GM21619 (cell line): ENCODE measurements around the gene USP6.
"Not testable (repeated sequence)": the region's sequence is repeated elsewhere in the genome, so short reads cannot be mapped to it uniquely, and the experiment has no call there.

Experiments used
- ATAC-seq: cut with Tn5 transposase; IDR thresholded peaks from one replicate; pipeline ENCODE4 v1.9.1; 2021; ENCODE audit not compliant: unreplicated experiment

Gene USP6

DNA sequence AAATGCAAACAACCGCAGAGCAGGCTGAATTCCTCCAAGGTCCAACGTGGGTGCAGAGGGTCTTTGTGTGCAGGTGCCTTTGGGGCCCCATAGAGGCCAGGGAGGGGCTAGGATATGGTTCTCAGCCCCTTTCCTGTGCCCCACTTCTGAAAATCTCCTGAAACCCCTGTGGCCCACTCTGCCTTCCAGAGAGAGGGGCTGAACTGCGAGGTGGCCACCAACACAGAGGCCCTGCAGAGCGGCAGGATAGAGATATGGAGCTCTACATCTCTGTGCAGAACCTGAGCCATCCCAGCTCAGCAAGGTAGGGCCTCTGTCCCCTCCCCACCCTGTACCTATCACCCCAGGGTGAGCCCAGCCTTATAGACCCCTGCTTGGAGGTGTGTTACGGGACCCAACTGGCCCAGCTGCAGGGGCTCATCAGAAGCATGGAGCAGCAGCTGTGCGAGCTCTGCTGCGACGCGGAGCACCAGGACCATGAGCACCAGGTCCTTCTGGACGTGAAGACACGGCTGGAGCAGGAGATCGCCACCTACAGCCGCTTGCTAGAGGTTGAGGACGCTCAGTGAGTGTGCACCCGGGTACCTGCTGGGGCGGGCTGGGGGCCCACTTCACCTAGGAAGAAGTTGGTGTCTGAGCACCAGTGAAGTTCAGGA lies 5.5 kb downstream of the USP6 start:
- no peak for ATAC-seq

DNA sequence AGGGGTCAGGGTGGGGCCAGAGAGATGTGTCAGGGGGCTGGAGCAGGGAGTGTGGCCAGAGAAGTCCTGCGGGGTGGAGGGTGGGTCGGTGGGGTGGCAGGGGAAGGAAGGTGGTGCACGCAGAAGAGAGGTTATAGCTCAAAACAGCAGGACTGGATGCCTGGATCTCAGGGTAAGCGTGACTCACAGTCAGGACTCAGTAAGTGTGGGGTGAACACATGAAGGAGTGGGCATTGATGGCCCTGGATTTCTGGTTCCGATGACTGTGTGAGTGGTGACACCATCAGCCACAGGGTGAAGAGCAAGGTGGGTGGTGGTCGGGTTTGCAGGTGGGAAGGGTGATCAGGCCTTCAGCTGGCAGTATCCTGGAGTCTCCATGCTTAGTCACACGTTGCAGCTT lies 6.2 kb downstream of the USP6 start:
- not testable (repeated sequence) for ATAC-seq

DNA sequence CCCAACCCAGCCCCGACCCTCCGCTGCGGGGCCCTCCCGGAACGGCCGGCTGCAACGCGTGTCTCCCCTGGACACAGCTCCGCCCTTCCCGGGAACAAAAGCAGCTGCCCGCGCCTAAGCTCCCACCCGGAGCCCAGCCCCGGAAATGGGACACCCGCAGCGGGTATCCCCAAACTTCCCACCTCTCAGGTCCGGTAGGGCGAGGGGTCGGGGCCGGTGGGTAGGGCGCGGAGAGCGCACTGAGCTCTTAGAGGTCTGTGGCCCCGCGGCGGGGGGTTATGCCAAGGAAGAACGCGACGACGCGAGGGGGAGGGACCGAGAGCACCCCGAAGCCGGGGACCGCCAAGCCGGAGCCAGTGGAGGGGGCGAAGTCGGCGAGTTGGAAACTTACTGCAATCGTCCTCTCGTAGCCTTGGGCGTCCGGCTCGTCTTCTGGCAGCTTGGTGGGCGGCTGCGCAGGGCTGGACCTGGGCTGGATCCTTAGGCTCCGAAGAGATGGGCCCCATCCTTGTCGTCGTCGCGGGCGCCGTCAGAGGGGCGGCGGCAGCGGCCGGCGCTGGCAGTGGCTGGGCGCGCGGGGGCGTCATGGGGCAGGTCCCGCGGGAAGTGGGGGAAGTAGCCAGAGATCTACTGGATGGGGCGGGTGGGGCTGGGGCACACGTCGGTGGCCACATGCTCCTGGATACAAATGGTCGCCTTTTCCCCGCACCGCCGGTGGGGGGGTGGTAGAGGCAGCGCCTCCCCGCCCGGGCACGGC lies 6.9 kb downstream of the USP6 start:
- ATAC-seq: no peak

DNA sequence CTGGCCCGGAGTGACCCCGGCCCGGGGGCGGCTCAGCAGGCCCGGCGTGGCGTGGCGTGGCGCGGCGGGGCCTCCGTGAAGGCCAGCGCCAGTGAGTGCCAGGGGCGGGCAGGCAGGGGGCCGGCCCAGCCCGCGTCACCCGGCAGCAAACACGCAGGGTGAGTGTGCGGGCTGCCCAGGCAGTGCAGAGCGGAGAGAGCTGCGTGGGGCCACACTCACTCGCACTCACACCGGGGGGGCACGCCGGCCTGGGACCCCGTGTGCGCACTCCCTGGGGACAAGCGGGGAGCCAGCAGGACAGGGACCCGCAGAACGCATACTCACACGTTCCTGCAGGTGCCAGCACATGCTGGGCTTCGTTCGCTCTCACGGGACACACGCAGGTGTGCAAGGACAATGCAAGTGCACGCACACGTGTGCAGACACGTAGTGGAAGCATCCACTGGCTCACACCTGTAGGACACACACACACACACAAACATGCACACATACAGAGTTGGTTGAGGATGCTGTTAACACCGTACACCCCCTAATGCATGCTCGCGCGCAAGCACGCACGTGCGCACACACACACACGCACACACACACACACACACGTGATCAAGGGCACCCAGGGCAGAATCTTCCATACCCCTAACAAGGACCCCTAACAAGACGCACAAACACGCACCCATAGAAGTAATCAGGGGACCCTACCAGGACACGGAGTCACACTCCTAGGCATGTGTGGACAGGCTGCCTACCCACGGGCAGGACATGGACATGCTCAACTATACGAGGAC lies 7.7 kb downstream of the USP6 start:
- no peak for ATAC-seq

DNA sequence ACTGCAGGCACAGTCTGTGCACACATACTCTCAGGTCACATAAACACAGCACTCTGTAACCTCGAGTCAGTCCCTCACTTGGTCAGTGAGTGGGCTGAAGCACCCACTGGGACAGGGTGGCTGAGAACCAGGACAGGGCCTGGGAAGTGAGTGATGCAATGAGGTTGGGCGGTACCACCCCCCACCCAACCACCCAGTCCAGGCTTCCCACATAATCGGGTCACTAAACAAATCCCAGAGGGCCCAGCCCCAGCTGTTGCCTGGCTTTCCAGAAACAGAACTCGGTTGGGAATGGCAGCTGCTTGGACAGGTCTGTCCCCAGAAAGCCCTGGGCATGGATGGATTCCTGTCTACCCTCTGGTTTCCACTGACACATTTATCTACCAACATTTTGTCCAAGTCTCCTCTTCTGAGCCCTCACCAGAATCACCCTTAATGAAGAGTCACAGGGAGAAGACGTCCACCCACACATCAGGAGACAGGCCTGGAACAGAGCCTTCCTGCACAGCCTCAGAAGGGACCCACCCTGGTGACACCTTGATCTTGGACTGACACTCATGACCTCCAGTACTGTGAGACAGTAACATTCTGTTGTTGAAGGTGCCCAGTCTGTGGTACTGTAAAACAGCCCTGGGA lies 8.4 kb downstream of the USP6 start:
- ATAC-seq: not testable (repeated sequence)

DNA sequence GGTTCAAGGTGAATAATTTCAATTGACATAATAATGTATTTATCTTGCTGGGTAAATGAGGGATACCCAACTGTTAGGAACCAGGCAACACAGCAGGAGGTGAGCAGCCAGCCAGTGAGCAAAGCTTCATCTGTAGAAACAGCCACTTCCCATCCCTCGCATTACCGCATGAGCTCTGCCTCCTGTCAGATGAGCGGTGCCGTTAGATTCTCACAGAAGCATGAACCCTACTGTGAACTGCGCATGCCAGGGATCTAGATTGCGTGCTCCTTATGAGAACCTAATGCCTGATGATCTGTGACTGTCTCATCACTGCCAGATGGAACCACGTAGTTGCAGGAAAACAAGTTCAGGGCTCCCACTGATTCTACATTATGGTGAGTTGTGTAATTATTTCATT lies 9.1 kb downstream of the USP6 start:
- not testable (repeated sequence) for ATAC-seq

DNA sequence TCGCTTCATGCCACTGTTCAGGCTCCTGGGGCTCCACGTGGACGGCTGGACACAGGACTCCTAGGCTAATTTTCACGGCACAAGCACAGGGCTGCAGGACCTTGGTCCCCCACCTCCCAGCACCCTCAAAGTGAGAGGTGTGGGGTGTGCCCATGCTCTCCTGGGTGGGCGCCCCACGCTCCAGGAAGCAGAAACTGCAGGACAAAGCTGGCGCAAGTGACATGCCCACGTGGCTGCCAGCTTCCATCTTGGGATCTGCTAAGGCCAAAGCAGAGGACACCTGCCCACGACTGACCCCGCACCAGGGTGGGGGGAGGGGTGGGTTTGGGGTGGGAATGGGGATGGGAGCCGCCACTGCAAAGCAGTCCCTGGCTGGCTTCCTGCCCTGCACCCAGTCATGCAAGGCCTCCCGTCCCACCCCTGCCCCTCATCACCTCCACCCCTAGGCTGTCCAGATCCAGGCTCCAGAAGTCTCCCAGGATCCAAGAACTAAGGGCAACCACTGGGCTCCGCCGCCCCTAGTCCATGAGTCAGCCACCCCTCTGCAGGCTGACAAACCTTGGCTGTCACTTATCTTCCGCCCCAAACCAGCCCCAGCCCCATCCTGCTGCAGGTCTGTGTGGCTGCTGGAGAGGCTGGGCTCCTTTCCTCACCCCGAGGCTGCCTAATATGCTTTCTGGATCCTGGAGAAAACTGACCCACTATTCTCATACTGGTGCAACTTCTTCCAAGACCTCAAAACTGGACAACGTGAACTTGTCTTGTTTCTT lies 11.1 kb downstream of the USP6 start:
- no peak for ATAC-seq

DNA sequence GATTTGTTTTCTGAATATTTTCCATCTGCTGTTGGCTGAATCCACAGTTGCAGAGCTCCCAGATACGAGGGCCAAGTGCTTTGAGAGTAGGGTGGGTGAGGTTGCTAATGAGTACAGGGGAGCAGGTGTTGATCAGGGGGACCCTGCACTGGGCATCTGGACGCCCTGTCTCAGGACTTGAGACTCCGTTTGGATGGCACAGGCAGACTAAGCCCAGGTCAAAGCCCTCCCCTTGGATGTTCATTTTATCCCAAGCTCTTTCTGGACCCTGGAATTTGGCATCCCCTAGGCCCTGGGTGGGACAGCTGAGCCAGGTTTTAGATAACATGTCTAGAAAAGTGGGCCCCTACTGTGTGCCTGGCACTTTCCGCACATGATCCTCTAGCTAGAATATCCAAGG lies 12.1 kb downstream of the USP6 start:
- ATAC-seq: no peak

DNA sequence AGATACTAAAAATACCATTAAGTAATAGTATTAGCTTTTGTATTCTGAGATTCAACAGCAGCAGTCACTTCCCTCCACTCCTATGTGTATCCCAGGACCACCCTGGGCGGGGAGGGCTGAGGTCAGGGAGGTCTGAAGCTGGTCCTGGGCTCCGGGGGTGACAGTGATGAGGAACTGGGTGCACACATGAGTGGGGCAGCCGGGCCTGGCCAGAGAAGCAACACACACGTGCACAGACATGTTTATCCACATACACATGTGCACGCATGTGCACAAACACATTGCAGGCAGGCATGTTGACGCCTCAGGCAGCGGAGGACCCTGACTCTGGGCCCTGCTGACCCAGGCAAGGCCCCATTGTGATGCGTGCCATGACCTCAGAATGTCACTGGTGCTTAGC lies 12.6 kb downstream of the USP6 start:
- not testable (repeated sequence) for ATAC-seq

DNA sequence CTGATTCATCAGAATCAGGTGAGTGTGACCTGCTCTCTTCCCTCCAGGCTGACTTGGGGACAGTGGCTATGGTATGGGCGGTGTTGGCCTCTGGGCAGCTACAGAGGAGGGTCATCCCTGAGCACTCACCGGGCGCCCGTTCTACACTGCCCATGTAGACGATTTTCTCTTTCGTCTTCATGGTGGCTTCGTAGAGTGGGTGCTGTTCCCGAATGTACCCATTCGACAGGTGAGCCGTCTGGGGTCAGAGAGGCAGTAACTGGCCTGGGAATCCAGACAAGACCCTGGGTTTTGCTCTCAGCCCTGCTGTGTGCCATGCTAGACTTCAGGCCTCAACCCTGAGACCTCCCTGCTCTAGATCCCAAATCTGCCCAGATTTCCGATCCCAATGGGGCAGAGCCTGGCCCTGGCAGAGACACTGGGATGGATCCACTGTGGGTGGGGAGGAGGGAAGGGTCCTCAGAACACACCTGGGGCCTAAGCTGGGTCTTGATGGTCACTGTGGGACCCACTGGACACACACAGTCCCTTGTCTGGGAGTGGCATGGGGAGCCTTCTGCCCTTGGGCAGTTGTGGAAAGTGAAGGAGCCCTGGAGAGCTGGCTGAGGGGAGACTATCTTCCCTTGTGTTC lies 13.2 kb downstream of the USP6 start:
- ATAC-seq: no peak

DNA sequence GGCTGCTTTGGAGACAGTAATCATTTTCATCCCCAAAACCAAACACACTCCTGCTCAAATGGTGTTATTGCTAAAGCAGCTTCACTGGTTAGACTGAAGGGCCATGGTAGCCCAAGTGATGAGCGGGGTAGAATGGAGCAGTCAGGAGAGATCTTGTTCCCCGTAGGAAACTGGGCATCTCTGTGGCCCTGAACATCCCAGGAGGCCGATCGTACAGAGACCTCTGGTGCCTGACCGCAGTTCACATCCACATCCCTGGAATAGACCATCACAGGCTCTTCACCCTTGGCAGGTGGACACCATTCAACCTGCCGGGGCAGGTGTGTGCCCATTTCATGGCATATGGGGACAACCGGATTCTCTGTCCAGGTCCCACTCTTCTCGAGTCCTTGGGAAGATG lies 13.9 kb downstream of the USP6 start:
- ATAC-seq: not testable (repeated sequence)

DNA sequence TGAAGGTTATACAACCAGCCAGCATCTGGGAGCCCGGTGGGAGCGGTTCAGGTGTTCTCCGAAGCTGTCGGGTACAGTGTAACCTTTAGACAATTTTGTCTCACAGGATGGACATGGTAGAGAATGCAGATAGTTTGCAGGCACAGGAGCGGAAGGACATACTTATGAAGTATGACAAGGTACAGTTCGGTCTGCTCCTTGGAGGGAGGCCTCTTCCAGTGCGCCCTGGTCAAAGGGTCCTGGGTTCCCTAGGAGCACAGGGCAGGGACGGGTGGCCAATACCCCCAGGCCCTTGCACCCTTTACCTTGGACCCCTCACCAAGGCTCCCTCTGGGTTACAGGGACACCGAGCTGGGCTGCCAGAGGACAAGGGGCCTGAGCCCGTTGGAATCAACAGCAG lies 14.4 kb downstream of the USP6 start:
- not testable (repeated sequence) for ATAC-seq

DNA sequence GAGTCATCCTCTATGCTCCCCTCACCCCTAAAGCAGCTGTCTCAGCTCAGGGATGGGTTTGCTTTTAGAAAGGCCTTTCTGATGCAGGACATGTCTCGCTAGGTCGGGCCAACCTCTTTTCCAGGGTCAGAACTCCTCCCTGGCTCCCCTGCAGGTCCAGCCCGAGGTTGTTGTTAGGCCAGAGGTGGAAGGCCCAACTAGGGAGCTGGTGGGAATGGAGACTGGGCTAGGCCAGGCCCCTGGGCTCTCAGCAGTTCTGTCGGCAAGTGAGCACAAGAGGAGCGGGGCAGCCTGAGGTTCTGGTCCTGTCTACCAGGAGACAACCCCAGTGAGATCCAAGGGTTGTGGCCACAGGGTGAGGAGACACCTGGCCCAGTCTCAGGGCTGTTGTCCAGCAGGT lies 14.9 kb downstream of the USP6 start:
- ATAC-seq: not testable (repeated sequence)

DNA sequence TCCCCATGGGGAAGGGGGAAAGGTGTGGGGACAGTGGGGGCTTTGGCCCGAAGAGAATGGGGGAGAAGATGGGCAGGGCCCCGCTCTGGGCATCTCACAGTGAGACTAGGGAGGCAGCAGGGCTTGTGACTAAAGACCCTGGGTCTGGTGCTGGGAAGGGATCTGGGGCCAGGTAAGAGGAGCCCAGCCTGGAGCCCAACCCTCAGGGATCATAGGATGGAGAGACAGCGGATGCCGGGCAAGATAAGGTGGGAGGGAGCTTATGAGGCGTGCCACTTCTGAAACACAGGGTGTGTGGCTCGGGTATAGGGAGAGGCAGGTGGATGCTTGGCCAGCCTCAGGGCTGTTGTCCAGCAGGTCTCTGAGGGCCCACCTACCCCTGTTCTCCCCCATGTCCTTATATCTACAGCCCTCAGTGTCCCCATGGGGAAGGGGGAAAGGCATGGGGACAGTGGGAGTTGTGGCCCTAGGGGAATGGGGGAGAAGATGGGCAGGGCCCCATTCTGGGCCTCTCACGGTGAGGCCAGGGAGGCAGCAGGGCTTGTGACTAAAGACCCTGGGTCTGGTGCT lies 15.4 kb downstream of the USP6 start:
- no peak for ATAC-seq

DNA sequence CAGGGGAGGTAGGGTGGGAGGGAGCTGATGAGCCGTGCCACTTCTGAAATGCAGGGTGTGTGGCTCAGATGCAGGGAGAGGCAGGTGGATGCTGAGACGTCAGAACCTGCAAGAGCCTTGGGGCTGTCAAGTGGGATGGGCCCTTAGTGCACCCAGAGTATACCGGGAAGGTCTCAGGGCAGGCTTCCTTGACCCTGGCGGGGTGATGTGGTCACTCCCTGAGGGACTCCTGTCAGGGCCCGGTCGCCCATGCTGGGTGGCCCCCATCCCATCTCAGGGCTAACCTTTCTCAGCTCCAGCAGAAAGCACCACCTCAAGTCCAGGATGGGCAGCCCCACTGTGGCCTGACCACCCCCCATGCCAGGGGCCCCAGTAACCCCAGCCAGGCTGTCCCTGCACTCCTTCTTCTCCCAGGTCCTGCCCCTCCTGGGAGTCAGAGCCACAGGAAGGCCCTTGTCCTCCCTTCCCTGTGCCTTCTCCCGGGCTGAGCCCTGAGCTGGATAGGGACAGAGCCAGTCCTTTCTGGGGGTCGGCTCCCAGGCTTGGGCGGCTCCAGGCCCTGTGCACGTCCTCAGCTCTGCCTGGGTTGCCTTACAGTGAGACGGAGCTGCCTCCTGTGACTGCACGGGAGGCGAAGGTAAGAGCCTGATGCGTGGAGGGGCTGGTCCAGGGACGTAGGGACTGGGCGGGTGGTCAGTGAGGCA lies 16.1 kb downstream of the USP6 start:
- not testable (repeated sequence) for ATAC-seq

DNA sequence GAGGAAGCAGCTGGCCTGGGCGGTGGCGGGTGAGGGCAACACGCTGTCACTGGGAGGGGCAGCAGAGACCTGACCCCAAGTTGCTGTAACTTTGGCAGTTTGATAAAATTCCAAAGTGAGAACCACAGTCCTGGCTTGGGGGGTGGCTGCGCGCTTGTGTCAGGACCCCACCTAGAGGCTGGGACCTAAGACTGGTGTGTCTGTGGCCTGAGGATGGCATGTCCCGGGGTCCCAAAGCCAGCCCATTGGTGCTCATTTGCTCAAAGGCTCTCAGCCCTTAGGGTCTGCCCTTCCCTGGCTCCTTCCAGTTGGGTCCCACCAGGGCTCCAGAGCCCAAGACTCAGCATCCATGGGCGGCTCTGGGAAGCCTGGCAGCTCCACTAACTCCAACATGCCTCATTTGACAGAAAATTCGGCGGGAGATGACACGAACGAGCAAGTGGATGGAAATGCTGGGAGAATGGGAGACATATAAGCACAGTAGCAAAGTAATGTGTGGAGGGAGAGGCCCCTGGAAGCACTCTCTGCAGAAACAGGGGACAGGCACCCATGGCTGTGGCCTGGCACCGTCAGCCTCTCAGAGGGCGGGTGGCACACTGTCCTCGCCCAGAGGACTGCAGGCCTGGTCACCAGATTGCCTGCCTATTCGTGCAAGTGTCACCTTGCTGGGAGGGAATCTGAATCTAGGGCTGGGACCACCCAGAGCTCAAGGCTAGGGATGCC lies 16.8 kb downstream of the USP6 start:
- ATAC-seq: not testable (repeated sequence)

DNA sequence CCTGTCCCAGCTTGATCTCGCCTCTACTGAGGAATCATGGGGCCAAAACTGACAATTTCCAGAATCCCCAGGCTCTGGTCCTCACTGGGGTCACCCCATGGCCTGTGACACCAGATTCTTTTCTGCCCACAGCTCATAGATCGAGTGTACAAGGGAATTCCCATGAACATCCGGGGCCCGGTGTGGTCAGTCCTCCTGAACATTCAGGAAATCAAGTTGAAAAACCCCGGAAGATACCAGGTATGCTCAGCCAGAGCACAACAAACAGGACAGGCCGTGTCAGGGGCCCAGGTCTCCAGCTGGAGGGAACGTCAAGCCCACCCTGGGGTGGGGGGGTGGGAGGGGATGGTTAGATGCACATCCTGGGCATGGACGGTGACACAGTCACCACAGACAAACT lies 17.5 kb downstream of the USP6 start:
- no peak for ATAC-seq

DNA sequence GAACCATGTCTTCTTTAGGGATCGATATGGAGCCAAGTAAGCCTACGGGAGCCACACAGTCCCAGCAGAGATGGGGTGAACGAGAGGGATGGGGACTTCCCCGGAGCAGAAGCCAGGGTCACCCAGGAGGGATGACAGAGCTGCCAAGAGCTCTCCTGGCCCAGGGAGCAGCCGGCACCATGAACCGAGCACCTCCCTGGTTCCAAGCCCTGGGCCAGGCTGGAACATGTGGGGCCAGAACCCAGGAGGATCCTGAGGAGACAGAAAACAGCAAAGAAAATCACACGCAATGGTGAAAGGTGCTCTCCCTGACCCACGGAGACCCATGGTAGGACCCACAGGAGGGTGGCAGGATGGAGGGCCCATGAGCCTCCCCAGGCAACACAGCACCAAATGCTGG lies 18.1 kb downstream of the USP6 start:
- not testable (repeated sequence) for ATAC-seq

DNA sequence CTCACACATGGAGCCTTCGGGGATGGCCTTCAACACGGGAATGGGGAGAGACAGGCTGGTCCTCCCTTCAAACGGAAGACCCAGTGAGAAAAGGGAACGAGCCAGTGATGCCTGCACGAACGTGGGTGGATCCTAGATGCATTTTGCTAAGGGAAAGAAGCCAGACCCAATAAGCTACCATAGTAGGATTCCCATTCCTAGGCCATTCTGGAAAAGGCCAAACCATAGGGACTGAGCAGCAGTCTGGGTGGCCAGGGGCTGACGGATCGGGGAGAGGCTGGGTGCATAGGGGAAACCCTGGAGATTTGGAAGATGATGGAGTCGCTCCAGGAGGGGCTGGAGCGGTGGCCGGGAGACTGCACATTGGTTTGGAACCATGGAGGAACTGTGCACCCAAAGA lies 18.7 kb downstream of the USP6 start:
- not testable (repeated sequence) for ATAC-seq
